GM19452 (cell line): ENCODE results near the gene BNC2.

Source experiments
- ATAC-seq: cut with Tn5 transposase; IDR thresholded peaks from one replicate; pipeline ENCODE4 v1.9.1; 2021; ENCODE audit not compliant: unreplicated experiment

BNC2 gene

GRCh38 chr9:16387382-16387781 is 483.1 kb downstream of the BNC2 start:
- no peak for ATAC-seq

- no peak for ATAC-seq
Observed at GRCh38 chr9:16386827-16387077, 483.7 kb downstream of the BNC2 start.

DNA sequence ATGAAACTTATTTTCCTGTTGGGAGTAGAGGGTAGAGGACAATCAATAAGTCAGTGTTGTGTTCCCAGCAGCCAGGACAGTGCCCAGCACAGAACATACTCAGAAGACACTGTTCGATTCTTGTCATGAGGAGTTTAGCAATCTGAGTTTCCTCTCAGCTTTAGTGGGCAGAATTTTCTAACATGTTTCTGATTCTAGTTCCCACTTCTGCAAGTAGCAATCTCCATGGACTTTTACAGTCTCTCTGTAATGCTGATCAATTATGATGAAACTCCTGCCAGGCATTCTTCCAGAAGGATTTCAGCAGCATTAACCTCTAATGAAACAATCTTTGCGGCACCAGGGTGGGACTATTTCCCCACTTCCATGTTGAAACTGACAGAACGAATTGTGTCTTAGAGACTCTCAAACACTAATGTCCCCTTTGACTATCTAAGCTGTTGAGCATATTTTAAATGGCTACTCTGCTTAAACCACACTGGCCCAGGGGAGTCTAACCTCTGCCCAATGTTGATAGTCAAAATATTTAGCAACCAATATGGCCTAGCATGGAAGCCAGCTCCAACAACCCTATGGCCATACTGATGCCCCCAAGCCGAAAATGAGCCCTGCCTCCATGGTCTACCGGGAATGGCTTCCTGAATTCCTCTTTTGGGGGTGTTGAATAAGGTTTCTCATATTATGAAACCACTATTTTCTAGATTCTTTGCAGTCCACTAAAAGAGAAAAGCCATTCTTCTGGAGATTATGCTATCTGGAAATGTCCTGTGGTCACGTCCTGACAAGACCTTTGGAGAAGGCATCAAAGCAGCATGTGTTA is 484.3 kb downstream of the BNC2 start:
- ATAC-seq: no peak

DNA sequence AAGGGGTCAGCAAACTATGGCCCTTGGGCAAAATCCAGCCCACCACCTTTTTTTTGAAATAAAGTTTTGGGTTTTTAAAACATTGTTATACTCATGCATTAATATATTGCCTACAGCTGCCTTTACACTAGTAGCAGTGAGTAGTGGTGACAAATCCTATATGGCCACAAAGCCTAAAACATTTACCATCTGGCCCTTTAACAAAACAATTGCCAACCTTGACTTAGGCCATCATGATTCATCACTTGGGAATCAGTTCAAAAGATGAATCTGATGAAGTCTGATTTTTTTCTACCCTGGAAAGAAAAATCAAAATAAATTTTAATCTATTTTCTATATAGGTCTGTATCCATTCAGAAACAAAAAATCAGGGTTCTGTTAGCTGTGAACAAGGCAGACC is 484.9 kb downstream of the BNC2 start:
- no peak for ATAC-seq

GRCh38 chr9:16384993-16385392 is 485.5 kb downstream of the BNC2 start:
- no peak for ATAC-seq

DNA sequence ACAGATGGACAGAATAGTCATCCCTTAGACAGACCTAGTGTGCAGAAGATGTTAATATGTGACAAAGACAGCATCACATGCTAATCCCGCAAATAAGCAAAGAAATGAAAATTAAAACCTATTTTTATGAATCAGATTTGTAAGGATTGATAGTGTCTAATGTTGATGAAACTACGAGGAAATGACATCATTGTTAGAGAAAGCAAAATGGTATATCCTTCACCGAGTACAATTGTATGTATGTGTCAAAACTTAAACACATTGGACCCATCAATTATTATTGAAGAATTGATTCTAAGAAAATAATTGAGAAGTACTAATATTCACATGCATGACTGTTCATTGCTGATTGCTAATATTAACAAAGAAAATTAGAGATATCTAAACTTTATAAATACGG is 493.2 kb downstream of the BNC2 start:
- no peak for ATAC-seq

GRCh38 chr9:16371306-16371705 is 499.2 kb downstream of the BNC2 start:
- ATAC-seq: no peak

DNA sequence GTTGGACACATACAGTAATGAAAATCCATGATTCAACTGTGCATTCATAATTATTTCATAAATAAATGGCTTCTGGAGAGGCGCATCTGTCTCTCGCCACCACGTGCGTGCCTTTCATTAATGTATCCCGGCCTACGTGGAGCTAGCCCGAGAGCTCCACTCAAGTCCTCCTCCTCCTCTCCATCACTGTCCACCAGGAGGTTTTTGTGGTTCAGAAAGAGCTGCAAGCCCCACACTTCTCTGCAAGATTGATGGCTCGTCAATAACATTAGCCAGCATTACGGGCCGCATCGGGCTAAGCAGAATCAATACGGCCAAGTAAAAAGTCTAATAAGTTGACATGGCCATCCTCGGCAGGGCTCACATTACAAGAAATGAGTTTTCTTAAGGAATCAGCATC is 499.8 kb downstream of the BNC2 start:
- ATAC-seq: no peak

DNA sequence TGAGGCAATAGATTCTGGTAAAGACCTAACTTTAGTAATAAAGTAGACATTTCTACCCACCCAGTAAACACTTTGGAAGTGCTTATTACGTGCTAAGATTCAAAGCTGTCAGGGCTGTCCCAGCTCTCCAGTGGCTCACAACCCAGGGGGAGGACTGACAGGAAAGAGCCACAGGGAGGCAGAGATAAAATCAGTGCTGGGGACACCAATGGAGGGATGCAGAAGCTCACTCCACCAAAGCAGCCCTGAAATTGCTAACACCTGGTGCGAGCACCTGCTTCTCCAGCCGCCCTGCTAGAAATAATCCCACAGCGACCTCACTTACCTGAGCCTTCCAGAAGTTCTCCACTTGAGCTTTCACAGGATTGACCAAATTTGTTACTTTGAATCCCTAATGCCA is 501.0 kb downstream of the BNC2 start:
- ATAC-seq: no peak

- ATAC-seq: no peak
Observed at GRCh38 chr9:16368237-16369087, 502.0 kb downstream of the BNC2 start.

- ATAC-seq: no peak
Observed at GRCh38 chr9:16367605-16368231, 502.8 kb downstream of the BNC2 start.

- ATAC-seq: no peak
Observed at GRCh38 chr9:16364347-16364746, 506.1 kb downstream of the BNC2 start.

DNA sequence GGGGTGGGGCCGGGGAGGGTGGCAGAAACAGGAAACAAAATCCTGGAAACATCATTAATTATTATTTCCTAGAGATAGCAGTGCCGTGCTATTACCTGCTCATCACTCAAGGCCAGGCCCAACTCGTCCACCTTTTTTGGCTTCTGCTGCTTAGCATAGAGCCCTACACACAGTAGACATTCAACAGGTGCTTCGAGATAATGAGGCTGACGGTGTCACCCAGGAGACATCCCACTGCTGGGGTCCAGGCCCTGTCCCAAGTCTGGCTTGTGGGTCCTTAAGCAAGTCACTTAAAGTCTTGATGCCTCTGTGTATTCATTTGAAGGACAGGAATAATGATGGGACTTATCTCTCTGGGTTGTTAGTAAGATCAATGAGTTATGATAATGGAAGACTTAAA is 506.6 kb downstream of the BNC2 start:
- ATAC-seq: no peak

- no peak for ATAC-seq
Observed at GRCh38 chr9:16363073-16363781, 507.2 kb downstream of the BNC2 start.

GRCh38 chr9:16361939-16362338 is 508.5 kb downstream of the BNC2 start:
- ATAC-seq: no peak

DNA sequence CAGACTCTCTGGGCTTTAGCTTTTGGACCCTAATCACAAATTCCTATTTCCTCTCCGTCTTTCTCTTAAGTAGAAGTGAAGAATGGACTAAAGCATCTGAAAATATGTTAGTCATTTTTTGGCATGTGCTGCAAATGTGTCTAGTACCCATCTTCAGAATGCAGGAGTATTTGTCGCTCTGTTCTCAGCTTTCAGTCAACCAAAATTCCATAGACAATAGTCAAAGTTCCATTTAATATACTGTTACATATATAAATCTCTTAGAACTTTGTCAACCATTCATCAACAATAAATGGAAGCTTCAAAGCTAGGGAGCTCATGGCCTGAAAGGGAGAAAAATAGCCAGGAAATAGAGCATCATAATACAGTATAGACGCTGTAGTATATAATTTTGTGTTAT is 509.4 kb downstream of the BNC2 start:
- ATAC-seq: no peak

- no peak for ATAC-seq
Observed at GRCh38 chr9:16360247-16360646, 510.2 kb downstream of the BNC2 start.
